Stimulated activated CD4-positive, alpha-beta T cell treated with anti-CD3 and anti-CD28 coated beads, Interleukin-15, amount 100 ng/mL, for 1 hour (primary cell): ENCODE results near the gene PNPLA1.

ENCODE experiments used
- DNase-seq, 2 donors: peaks; one replicate each; pipeline ENCODE4 v3.0.0-alpha.2; 2020; ENCODE audit warnings: low read depth in 1 of 2, low spot score in 1 of 2

Gene PNPLA1

DNA sequence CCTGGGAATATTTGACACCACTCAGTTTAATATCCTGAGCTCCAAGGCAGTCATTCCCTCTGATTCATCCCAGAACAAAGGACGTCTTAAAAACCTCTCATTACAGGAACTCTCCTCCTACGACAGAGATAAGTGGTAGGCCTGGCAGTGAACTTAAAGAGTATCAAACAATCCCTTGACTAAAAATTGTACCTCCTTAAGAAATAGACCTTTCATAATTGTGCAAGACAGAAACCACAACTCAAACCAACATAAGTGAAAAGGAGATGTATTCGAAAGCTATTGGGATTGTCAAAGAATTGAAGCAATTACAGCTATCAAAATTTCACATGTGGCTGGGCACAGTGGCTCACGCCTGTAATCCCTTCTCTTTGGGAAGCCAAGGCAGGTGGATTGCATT lies 86.0 kb downstream of the PNPLA1 start:
- DNase-seq, result no peak

DNA sequence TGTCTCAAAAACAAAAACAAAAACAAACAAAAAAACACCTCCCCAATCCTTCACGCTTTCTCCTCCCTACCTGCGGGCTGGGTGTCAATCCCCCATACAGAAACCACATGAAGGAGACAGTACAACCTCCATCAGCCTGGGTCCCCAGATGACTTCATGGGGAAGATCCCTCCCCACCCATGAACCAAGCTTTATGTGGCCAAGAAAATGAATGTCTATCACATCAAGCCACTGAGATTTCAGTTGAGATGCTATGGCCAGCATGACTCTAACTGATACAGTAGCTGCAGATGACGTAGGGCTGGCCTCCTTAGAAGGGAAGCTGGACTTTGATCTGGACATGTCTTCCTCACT lies 88.0 kb downstream of the PNPLA1 start:
- DNase-seq, result no peak
